B cell (primary cell): ENCODE results near the gene ATG7. TPM values are rescaled to one million over a fixed set of nuclear protein-coding genes. Genes with fewer than 3 reads are reported as not detected.

ENCODE experiments used
- ATAC-seq: fragments of 200-7000 bp; cut with Tn5 transposase; one replicate; pipeline ENCODE4 v1.10.0; 2021; ENCODE audit warnings: low read depth, mild to moderate bottlenecking, moderate number of reproducible peaks, moderate library complexity
- CTCF ChIA-PET: fragments of 350-600 bp; sonication (Branson Sonifier 250); formaldehyde crosslinking; loops from one replicate; lab custom pipeline; 2021; ENCODE audit warnings: antibody characterized with exemption, inconsistent platforms; lab: Charles Lee
- POLR2A ChIA-PET: fragments of 350-600 bp; sonication (Branson Sonifier 250); formaldehyde crosslinking; loops from one replicate; lab custom pipeline; 2021; ENCODE audit warnings: antibody characterized with exemption; lab: Charles Lee
- DNase-seq: peaks from one replicate; pipeline ENCODE4 v3.0.0; 2013
- H2AFZ ChIP-seq: 2 replicates; pipeline ENCODE4 v1.6.1; 2012; ENCODE audit warnings: mild to moderate bottlenecking, low read depth, low read length; ENCODE audit not compliant: insufficient read depth, poor library complexity, severe bottlenecking
- H3K27ac ChIP-seq, 2 donors: 1 replicate in 1 of 2; 2 replicates in 1 of 2; pipeline ENCODE4 v1.5.1; 2012 to 2013; ENCODE audit warnings: low read length in 2 of 2, mild to moderate bottlenecking in 2 of 2, moderate library complexity in 1 of 2
- H3K27me3 ChIP-seq, 4 experiments: fragments of 200-600 bp in 1 of 4; sonication (generic) in 1 of 4; replicated peaks in 1 of 4; 1 replicate in 2 of 4; 2 replicates in 2 of 4; pipeline versions ENCODE4 v1.6.1 to v1.7.0; 2013 to 2016; ENCODE audit warnings: low read length in 3 of 4, mild to moderate bottlenecking in 2 of 4, mixed read lengths in 1 of 4, moderate library complexity in 1 of 4; ENCODE audit not compliant: insufficient read depth in 4 of 4, control insufficient read depth in 3 of 4; ENCODE audit errors: control extremely low read depth in 1 of 4
- H3K36me3 ChIP-seq, 2 experiments: replicated peaks in 1 of 2; 1 replicate in 1 of 2; 2 replicates in 1 of 2; pipeline versions ENCODE4 v1.6.1 to v1.7.1; 2013; ENCODE audit warnings: low read length in 1 of 2; ENCODE audit not compliant: insufficient read depth in 2 of 2, control insufficient read depth in 1 of 2; ENCODE audit errors: control extremely low read depth in 1 of 2, extremely low read depth in 1 of 2
- H3K4me1 ChIP-seq, 2 donors: fragments of 200-600 bp in 1 of 2; sonication (generic) in 1 of 2; 1 replicate in 1 of 2; 2 replicates in 1 of 2; pipeline versions ENCODE4 v1.5.1 to v1.6.1; 2013 to 2017; ENCODE audit warnings: low read length in 2 of 2; ENCODE audit not compliant: control insufficient read depth in 2 of 2, insufficient read depth in 2 of 2
- H3K4me2 ChIP-seq: replicated peaks from 2 replicates; pipeline ENCODE3; 2012; ENCODE audit warnings: mild to moderate bottlenecking, low read depth, low read length; ENCODE audit not compliant: poor library complexity, severe bottlenecking
- H3K4me3 ChIP-seq, 5 experiments: fragments of 200-600 bp in 1 of 5; sonication (generic) in 1 of 5; 1 replicate in 3 of 5; 2 replicates in 2 of 5; pipeline versions ENCODE4 v1.5.1 to v1.7.0; 2011 to 2016; ENCODE audit warnings: low read length in 4 of 5, mild to moderate bottlenecking in 4 of 5, low read depth in 2 of 5, control low read depth in 1 of 5, moderate library complexity in 1 of 5; ENCODE audit not compliant: insufficient read depth in 1 of 5; ENCODE audit errors: control extremely low read depth in 1 of 5, extremely low read depth in 1 of 5
- H3K79me2 ChIP-seq: fragments of 200-600 bp; sonication (generic); one replicate; pipeline ENCODE4 v1.6.0; 2016; ENCODE audit warnings: low read length; ENCODE audit not compliant: control insufficient read depth, insufficient read depth
- H3K9ac ChIP-seq: fragments of 200-600 bp; sonication (generic); 2 replicates; pipeline ENCODE4 v1.6.1; 2017; ENCODE audit warnings: mild to moderate bottlenecking, low read length, moderate library complexity
- H3K9me3 ChIP-seq, 3 donors: one replicate each; pipeline versions ENCODE4 v1.6.1 to v1.7.1; 2013; ENCODE audit warnings: low read length in 2 of 3; ENCODE audit not compliant: control insufficient read depth in 2 of 3, insufficient read depth in 1 of 3; ENCODE audit errors: control extremely low read depth in 1 of 3
- H4K20me1 ChIP-seq: 2 replicates; pipeline ENCODE4 v1.6.0; 2012; ENCODE audit warnings: mild to moderate bottlenecking, low read length; ENCODE audit not compliant: insufficient read depth, control insufficient read depth, poor library complexity, severe bottlenecking
- H3K27ac Mint-ChIP-seq: one replicate; pipeline ENCODE4 v1.8.0; 2021; ENCODE audit warnings: mixed read lengths
- H3K27me3 Mint-ChIP-seq: one replicate; pipeline ENCODE4 v1.8.0; 2021; ENCODE audit warnings: mixed read lengths
- H3K4me1 Mint-ChIP-seq: one replicate; pipeline ENCODE4 v1.8.0; 2021; ENCODE audit warnings: mixed read lengths
- H3K4me3 Mint-ChIP-seq: one replicate; pipeline ENCODE4 v1.8.0; 2021; ENCODE audit warnings: mixed read lengths
- H3K9me3 Mint-ChIP-seq: one replicate; pipeline ENCODE4 v1.8.0; 2022; ENCODE audit warnings: mixed read lengths; ENCODE audit not compliant: insufficient read depth
- CTCF ChIP-seq: fragments of 200-600 bp; IDR thresholded peaks from one replicate; pipeline ENCODE4 v1.8.0; 2022; ENCODE audit warnings: antibody characterized with exemption, mild to moderate bottlenecking
- EZH2 ChIP-seq: IDR thresholded peaks from 2 replicates; pipeline ENCODE4 v1.6.1; 2012; ENCODE audit warnings: borderline replicate concordance, low read depth, mild to moderate bottlenecking, moderate library complexity, low read length; ENCODE audit not compliant: insufficient read depth, poor library complexity, severe bottlenecking
- WGBS: methylation state at CpG from one replicate; pipeline ENCODE4 v1.1.5; 2013; ENCODE audit warnings: missing lambda C conversion rate; ENCODE audit not compliant: insufficient coverage; 5-methylcytosine and 5-hydroxymethylcytosine counted together
- intact Hi-C: fragments of 100-400 bp; cut with micrococcal nuclease; formaldehyde crosslinking; loops from one replicate; pipeline ENCODE4 v1.10.0; 2022
- polyA plus RNA-seq: library from polyadenylated mRNA; depleted of rRNA; stranded (reverse); fragments of >200 nt; gene quantifications from 2 replicates; pipeline ENCODE4 v1.2.3, GENCODE V29; 2012
- total RNA-seq, 2 donors: library from RNA; stranded (reverse); fragments of 120-200 nt in 1 of 2; gene quantifications; 1 replicate in 1 of 2; 2 replicates in 1 of 2; pipeline versions ENCODE4 v1.2.3 to v1.2.4, GENCODE V29; 2013 to 2022

Gene ATG7
- total and polyA plus RNA-seq, 2 donors (not counting 1 experiment from before 2014, with no cell fraction given), result 13.9 to 66.4 TPM

DNA sequence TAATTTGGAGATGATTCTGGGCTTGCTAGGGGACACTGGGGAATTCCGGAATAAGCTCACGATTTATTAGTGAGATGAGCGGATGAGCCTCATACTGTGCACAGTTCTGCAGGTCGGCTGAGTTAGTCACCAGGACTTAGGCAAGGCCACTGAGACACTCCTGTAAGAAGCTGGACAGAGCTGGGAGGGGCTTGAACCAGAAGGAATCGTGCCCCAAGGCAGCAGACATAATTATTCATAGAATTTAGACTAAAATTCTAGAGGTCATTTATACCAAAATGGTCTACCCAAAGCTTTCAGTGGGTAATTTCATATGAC, 250.2 kb downstream of the ATG7 start:
- no peak overlapping the region for H3K27ac ChIP-seq
- intact Hi-C loops, result no loop called here
- CTCF ChIA-PET, result no interaction called here
- peaks cover 0 to 7% (median 0%) of the 10 kb centered on the region in 3 donors for H3K9me3 ChIP-seq
- Mint-ChIP-seq H3K27ac (no peak overlapping the region), H3K4me3 (no peak overlapping the region), H3K4me1 (no peaks in the 10 kb centered on the region), H3K9me3 (peaks cover 1% of the 10 kb centered on the region), H3K27me3 (no peaks in the 10 kb centered on the region)
- H4K20me1 ChIP-seq, result no peaks in the 10 kb centered on the region
- H3K79me2 ChIP-seq, result no peaks in the 10 kb centered on the region
- no peaks in the 10 kb centered on the region for H3K27me3 ChIP-seq
- H3K4me1 ChIP-seq, result no peaks in the 10 kb centered on the region
- H2AFZ ChIP-seq, result no peak overlapping the region
- TF ChIP-seq EZH2 (no peak), CTCF (no peak)
- POLR2A ChIA-PET, result no interaction called here
- H3K4me2 ChIP-seq, result no peak overlapping the region
- no peak overlapping the region for H3K4me3 ChIP-seq
- no peak for DNase-seq
- WGBS, result 100% methylated on average over 4 of the region's 5 CpGs
- ATAC-seq, result no peak
- no peak overlapping the region for H3K9ac ChIP-seq
- no peaks in the 10 kb centered on the region for H3K36me3 ChIP-seq

DNA sequence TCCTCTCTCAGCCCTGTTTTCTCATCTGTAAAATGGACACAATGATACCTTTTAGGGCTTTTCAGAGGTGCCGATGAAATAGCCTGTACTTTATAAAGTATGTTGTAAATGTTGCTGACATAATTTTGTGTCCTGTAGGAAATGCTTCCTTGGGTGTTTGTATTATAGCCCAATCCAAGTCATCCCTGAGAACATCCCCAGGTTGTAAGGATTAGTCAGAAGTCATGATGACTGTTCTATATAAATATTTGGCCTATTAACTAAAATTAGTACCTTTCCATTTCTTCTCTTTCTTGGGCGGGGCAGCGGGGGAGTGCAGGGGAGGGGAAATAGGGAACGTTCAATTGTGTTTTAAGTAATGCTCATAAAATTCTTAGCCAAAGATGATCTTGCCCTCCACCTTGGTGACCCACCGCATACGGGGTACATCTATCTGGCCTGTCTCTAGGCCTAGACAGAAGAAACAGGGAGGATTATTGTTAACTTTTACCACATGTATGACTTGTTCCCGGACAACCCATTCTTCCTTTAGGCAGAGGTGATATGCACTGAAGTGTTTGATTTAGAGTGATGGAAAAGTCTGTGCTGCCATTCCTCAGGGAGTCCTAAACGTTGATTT, 250.9 kb downstream of the ATG7 start:
- H3K79me2 ChIP-seq, result no peaks in the 10 kb centered on the region
- Mint-ChIP-seq H3K9me3 (peaks cover 2% of the 10 kb centered on the region), H3K27ac (no peak overlapping the region), H3K27me3 (no peaks in the 10 kb centered on the region), H3K4me3 (no peak overlapping the region), H3K4me1 (no peaks in the 10 kb centered on the region)
- H3K36me3 ChIP-seq, result no peaks in the 10 kb centered on the region
- peaks cover 0 to 7% (median 0%) of the 10 kb centered on the region in 3 donors for H3K9me3 ChIP-seq
- no peak overlapping the region for H3K27ac ChIP-seq
- H3K27me3 ChIP-seq, result no peaks in the 10 kb centered on the region
- DNase-seq (no peak), ATAC-seq (no peak)
- no peak overlapping the region for H3K4me2 ChIP-seq
- POLR2A ChIA-PET, result no interaction called here
- intact Hi-C loops, result no loop called here
- CTCF ChIA-PET, result no interaction called here
- no peak overlapping the region for H3K4me3 ChIP-seq
- WGBS, result 73% methylated on average over 3 of the region's 8 CpGs
- no peak overlapping the region for H3K9ac ChIP-seq
- TF ChIP-seq CTCF (no peak), EZH2 (no peak)
- no peak overlapping the region for H2AFZ ChIP-seq
- H4K20me1 ChIP-seq, result no peaks in the 10 kb centered on the region
- no peaks in the 10 kb centered on the region for H3K4me1 ChIP-seq
